D721Med (cell line): ENCODE results near the gene CLGN.

Source experiments
- DNase-seq: peaks from one replicate; pipeline ENCODE4 v3.0.0; 2011; ENCODE audit warnings: low spot score; ENCODE audit not compliant: insufficient read length
- FAIRE-seq: peaks from 2 replicates; lab custom pipeline; 2011; peaks lifted over from hg19 to GRCh38; lab: Jason Lieb, UNC
- TF ChIP-seq, protein P1 (sequence below): IDR thresholded peaks from 2 replicates; pipeline ENCODE4 v1.5.1; 2012; ENCODE audit warnings: mild to moderate bottlenecking, control low read depth; ENCODE audit not compliant: insufficient read depth; ENCODE audit errors: missing control alignments

CLGN gene, protein sequence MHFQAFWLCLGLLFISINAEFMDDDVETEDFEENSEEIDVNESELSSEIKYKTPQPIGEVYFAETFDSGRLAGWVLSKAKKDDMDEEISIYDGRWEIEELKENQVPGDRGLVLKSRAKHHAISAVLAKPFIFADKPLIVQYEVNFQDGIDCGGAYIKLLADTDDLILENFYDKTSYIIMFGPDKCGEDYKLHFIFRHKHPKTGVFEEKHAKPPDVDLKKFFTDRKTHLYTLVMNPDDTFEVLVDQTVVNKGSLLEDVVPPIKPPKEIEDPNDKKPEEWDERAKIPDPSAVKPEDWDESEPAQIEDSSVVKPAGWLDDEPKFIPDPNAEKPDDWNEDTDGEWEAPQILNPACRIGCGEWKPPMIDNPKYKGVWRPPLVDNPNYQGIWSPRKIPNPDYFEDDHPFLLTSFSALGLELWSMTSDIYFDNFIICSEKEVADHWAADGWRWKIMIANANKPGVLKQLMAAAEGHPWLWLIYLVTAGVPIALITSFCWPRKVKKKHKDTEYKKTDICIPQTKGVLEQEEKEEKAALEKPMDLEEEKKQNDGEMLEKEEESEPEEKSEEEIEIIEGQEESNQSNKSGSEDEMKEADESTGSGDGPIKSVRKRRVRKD

DNA sequence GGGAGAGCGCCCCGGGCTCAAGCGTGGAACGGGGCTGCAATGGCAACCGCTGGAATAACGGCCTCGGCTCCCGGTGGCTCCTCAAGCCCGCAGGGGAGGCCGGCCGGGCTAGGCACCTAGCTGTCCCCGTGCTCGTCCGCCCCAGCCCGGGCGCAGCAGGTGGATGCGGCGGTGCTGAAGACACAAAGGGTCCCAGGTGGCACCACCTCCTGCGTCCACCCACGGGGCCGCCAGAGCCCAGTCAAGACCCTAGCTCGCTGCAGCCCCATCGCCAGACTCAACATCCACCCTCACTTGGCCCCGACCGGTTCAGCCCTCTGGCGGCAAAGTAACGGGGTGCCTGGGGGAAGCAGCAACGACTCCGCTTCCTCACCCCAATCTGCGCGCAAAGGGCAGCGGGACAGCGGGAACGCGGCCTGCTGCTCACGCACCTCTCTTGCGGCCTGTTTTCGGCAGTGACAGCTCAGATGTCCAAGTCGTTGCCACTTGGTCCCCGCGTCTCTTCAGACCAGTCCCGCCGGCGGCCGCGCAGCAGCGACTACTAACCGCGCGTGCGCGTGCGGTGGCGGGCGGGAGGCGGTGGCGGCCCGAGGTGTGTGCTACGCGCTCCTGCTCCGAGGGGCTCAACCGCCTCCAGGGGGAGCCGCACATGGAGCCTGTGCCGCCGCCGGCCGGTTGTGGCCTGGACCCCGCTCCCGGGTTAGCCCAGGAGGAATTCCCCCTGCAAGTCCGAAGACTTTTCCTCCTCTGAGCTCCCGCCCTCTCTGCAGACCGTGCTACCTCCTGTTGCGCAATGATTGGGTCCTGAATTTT lies at the start of gene CLGN:
Gene CLGN (minus strand): TSS at position 543 of the 813 bp plus-strand sequence. CDS start 14,570 bp downstream, outside the sequence.
- TF ChIP-seq, protein P1, sequence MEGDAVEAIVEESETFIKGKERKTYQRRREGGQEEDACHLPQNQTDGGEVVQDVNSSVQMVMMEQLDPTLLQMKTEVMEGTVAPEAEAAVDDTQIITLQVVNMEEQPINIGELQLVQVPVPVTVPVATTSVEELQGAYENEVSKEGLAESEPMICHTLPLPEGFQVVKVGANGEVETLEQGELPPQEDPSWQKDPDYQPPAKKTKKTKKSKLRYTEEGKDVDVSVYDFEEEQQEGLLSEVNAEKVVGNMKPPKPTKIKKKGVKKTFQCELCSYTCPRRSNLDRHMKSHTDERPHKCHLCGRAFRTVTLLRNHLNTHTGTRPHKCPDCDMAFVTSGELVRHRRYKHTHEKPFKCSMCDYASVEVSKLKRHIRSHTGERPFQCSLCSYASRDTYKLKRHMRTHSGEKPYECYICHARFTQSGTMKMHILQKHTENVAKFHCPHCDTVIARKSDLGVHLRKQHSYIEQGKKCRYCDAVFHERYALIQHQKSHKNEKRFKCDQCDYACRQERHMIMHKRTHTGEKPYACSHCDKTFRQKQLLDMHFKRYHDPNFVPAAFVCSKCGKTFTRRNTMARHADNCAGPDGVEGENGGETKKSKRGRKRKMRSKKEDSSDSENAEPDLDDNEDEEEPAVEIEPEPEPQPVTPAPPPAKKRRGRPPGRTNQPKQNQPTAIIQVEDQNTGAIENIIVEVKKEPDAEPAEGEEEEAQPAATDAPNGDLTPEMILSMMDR, result peak; percentile 53
- FAIRE-seq (no peak), DNase-seq (peak; percentile 57)

DNA sequence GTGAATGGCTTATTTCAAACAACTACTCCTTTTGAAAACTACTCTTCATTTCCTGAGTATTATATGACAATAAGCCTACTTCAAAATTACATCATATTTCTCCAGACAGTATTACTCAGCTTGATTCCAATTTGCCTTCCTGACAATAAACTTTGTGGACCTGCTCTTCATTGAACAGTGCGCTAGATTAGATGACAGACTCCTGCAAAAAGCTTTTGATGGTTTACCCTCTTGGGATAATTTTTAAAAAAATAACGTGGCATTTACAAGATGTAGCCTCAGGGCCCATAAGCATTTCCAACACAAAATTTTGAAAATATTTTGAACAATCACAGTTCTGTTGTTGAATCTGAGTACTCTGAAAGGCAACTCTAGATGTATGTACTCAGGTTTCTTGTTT lies 44.7 kb upstream of the CLGN start:
- no peak for FAIRE-seq
- DNase-seq, result no peak
- TF ChIP-seq, protein P1, result no peak

DNA sequence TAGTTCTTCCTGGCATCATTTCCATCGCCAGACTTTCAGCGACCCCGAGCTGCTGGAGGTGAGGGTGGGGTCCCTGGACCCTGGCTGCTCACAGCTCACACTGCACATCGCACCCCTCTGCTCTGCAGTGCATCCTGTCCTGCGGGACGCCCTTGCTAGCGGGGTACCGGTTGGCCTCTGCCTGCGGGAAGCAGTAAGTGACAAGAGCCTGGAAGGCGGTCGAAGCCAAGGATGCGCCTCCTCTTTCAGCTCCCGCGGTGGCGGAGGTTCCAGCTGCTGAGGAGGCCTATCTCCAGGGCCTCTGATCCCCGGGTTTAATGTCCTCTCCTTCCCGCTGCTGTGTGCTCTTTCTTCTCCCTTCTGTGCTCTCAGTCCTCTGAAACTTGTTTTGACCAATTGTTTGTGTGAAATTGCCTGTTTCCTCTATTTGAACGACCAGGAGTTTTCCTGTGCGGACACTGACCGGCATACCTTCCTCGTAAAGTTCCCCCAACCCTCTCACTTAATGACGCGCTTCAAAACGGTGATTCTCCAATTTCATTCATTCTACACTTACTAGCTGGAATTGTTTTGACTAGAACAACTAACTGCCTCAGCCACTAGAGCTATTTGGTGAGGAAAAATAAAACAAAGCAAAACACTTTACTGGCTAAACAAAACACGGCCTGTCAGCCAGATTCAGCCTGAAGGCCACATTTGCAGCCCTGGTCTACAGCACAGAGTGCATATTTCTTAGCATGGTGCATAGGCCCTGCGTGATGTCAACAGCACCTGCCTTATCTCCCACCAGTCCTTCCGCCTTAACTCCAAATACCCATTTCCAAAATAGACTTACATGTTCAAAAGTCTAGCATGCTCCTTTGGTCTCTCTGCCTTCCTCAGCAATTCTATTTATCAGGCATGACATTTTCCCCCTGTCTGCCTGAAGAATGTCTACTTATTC lies 42.6 kb upstream of the CLGN start:
- TF ChIP-seq, protein P1, result no peak
- DNase-seq (no peak), FAIRE-seq (no peak)

DNA sequence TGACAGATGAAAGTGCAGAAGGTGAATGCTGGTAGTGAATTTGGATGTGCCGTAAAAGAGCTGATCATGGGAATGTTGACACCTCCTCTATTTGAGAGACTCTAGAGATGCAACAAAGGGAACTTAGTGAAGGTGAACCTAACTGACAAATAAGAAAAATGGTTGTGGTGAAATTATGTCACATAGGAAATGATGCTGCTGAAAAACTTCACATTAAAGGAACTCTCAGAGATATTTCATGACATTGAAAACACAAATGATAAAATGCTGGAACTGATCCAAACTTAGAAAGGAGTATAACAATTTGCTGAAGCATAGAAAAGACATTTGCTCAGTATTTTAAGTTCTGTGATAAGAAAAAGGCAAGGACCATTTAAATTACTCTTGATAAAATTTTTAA lies 38.7 kb upstream of the CLGN start:
- TF ChIP-seq, protein P1, result no peak
- DNase-seq (no peak), FAIRE-seq (no peak)

DNA sequence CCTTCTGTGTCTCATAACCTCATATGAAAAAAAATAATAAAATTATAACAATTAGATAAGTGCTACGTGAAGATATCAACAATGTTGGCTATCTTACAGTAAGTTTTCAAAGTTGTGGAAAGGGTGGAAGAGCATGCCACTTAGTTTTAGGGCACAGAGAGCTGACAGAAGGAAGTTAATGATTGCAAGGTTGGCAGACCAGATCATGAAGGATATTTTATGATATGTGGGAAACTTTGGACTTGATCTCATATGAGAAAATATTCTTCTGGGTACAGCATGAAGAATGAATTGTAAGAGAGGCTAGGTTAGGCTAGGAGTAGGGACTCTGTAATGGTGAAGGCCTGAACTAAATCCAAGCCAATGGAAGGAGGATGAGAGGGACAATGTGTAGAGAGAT lies 36.2 kb upstream of the CLGN start:
- TF ChIP-seq, protein P1, result no peak
- no peak for DNase-seq
- FAIRE-seq, result no peak

DNA sequence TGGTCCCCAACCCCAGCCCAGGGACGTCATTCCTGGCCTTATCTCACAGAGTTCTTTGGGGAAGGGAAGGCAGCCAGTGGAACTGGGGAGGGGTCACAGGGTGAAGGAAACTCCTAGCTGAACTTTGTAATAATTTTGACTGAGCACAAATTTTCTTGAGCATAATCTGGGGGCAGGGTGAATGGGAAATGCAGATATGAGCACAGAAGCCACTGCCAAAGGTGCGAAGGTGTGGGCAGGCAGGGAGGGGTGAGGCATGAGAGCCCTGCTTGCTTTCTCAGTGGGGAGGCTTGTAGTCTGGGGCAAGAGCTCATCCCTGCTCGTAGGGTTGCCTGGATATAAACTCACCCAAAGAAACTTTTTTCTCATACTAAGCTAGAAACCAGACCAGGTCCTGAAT lies 35.7 kb upstream of the CLGN start:
- FAIRE-seq, result no peak

More for the DNA sequence above, 35.7 kb upstream of the CLGN start:
- no peak for DNase-seq
- TF ChIP-seq, protein P1, result no peak
